Prostate gland (tissue), 1 donor: ENCODE measurements around the gene C12orf60.

Experiments used
- POLR2A ChIP-seq: fragments of 450-650 bp; IDR thresholded peaks from one replicate; pipeline ENCODE4 v1.6.1; 2016; ENCODE audit warnings: antibody characterized with exemption, mild to moderate bottlenecking
- POLR2AphosphoS5 ChIP-seq: sonication (generic); formaldehyde crosslinking; IDR thresholded peaks from one replicate; pipeline ENCODE4 v1.6.1; 2017; ENCODE audit warnings: antibody characterized with exemption

GRCh38 chr12:14802721-14803010 is 804 bp upstream of the C12orf60 start:
- no peak for TF ChIP-seq POLR2A
- no peak for TF ChIP-seq POLR2AphosphoS5
